Smooth muscle cell of the brain vasculature (primary cell): Measurements from ENCODE around the gene FTSJ1.
A peak's percentile ranks its signal among the peaks of the same experiment; 100 is the strongest.
"Not testable (repeated sequence)": the region's sequence is repeated elsewhere in the genome, so short reads cannot be mapped to it uniquely, and the experiment has no call there.

ENCODE experiments used
- DNase-seq: peaks from one replicate; pipeline ENCODE4 v3.0.0-alpha.2; 2012; ENCODE audit warnings: low read depth, low spot score

The FTSJ1 gene

DNA sequence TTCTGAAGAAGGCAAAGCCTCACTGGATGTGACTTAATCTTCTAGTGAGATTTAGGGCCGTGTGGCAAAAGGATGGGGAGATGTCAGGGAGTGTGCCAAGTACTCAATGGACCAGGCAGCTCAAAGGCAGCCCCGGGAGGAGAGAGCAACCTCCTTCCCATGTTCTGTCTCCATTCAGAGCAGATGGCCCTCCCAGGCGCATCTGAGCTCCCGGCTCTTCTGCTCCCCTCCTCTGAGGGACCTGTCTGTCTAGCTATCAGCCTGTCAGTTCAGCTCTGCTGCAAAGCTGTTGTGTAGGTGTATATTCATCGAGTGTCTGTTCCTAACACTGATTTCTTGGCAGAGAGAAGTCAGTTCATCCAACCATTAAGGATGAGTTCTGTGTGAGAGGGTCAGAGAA, 21.9 kb downstream of the FTSJ1 start:
- no peak for DNase-seq

DNA sequence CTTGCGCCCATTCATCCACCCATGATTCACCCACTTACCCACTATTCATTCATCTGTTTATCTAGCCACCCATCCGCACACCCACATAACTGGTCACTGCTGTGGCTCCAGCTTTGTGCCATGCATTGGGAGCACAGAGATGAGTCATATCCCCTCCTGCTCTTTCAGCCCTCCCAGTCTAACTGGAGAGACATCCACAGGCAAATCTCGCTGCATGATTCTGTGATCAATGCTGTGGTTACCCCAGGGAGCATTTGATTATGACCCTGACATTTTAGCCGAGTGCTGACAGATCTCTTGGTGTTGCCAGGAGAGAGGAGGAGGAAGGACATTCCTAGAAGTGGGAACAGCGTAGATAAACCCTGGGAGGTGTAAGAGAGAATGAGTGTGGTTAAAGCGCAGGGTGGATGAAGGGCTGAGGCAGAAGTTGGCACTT, 22.4 kb downstream of the FTSJ1 start:
- no peak for DNase-seq

- no peak for DNase-seq
These were observed 28.3 kb downstream of the FTSJ1 start for GRCh38 chrX:48504261-48504660.

- DNase-seq: no peak
These were observed 29.5 kb downstream of the FTSJ1 start for GRCh38 chrX:48505481-48505880.

- DNase-seq: no peak
These were observed 31.2 kb downstream of the FTSJ1 start for GRCh38 chrX:48507246-48507645.

DNA sequence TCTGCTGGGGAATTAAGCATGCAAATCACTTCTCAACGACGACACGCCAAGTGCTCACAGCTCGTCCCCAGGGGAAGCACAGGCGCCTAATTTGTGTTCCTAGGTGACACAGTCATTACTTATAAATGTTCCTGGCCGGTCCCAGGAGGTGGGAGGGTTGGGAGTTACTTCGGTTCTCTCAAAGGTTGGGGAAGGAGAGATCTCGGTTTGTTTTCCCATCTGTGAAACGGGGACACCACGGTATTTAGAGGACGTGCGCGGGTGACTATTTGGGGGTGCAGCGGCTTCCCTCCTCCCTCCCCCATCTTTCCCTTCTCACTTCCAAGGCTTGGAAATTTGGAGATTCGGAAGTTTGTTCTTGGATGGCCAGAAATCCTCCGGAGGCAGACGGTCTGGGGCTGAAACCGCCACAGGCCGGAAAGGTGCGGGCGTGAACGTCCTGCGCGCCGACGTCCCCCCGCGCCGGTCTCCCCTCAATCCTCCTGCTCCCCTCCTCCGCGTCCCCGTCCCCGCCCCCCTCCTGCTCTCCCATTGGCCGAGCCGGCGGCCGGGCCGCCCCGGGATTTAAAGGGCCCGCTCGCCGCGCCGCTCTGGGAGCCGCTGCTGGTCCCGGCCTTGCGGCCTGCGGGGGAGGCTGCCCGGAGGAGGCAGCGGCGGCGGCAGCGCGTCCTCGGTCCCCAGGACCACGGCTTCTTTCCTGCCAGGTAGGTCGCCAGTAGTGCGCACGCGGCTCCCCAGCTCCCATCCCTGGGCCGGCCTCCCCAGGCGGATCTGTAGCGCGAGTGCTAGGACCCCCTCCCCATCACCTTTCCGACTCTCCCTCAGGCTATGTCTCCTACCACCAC, 32.6 kb downstream of the FTSJ1 start, which contains the start of gene PORCN:
PORCN (plus strand) TSS at position 593 of the 845 bp plus-strand sequence. CDS start 829 bp downstream, outside the sequence.
- no peak for DNase-seq

DNA sequence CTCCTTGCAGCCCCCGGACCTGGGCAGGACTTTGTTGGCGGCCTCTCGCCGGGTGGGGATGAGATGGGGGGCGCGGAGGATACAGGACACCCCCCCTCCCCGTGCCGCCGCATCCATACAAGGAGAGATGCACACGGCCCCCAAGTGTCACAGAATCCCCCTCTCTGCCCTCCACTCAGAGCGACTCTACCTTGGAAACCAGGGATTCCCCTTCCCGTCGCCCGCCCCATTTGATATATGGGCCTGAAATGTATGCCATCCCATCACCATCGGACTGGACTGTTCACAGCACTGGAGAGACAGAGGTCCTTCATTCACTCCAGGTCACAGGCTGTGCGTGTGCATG, 33.2 kb downstream of the FTSJ1 start:
- no peak for DNase-seq

DNA sequence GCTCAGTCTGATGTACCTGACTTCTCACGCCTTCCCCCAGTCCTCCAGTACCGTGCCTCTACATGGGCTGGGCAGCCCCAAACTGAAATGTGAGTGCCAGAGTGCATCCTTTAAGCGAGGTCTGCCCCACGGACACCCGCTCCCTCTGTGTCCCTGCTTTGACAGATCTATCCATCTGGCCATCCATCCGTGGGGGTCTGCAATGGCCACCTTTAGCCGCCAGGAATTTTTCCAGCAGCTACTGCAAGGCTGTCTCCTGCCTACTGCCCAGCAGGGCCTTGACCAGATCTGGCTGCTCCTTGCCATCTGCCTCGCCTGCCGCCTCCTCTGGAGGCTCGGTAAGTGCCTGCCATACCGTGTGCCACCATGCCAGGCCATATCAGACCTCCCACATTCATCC, 33.6 kb downstream of the FTSJ1 start:
- no peak for DNase-seq

GRCh38 chrX:48511560-48511959, 35.6 kb downstream of the FTSJ1 start:
- DNase-seq: no peak

GRCh38 chrX:48512371-48512935, 36.5 kb downstream of the FTSJ1 start:
- no peak for DNase-seq

GRCh38 chrX:48513670-48514069, 37.7 kb downstream of the FTSJ1 start:
- DNase-seq: no peak

DNA sequence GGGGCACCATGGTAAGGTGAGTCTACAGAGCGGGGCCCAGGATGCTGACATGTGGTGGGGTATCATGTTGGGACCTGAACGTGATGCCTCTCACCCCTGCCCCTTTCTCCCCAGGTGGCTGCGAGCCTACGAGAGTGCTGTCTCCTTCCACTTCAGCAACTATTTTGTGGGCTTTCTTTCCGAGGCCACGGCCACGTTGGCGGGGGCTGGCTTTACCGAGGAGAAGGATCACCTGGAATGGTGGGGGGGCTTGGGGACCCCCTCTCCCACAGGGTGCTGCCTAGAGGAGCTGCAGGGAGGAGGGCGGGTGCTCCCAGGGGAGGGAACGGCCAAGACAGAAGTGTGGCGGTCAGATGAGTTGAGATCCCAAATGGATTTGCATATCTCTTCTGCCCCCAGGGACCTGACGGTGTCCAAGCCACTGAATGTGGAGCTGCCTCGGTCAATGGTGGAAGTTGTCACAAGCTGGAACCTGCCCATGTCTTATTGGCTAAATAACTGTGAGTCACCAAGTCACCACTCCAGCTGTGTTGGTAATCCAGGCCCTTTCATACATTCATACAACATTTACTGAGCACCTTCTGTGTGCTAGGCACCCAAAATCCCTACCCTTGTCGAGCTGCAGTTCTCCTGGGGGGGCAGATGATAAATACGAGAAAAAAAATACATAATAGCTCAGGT, 38.3 kb downstream of the FTSJ1 start:
- DNase-seq: no peak

DNA sequence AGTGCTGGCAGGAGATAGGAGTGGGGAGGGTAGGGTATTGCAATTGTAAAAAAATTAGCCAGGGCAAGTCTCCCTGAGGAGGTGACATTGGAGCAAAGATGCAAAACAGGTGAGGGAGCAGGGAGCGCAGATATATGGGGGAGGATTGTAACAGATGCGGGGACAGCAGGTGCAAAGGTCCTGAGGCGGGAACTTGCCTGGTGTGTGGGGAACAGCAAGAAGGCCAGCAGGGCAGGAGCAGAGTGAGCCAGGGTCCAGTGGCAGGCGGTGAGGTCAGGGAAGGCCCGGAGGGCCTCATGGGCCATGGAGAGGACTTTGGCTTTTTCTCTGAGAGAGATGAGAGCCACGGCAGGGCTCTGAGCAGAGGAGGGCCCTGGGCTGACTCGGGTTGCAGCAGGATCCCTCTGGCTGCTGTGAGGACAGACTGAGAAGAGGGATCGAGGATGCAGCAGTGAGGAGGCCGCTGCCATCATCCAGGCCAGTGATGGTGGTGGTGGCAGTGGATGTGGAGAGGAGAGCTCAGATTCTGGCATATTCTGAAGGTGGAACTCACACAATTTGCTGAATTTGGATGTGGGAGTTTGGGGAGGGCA, 39.0 kb downstream of the FTSJ1 start:
- no peak for DNase-seq

DNA sequence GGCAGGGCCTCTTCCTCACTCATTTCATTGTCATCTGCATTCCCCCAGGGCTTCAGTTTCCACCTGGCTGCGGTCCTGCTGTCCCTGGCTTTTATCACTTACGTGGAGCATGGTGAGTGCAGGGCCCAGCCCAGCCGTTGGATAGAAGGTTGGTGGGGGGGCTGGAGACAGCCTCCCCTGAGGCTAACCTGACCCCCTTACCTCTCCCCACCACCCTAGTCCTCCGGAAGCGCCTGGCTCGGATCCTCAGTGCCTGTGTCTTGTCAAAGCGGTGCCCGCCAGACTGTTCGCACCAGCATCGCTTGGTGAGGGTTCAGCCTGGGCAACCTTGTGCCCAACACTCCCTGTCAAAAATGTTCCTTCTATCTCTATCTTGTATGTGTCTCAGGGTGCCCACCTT, 39.8 kb downstream of the FTSJ1 start:
- DNase-seq: no peak

DNA sequence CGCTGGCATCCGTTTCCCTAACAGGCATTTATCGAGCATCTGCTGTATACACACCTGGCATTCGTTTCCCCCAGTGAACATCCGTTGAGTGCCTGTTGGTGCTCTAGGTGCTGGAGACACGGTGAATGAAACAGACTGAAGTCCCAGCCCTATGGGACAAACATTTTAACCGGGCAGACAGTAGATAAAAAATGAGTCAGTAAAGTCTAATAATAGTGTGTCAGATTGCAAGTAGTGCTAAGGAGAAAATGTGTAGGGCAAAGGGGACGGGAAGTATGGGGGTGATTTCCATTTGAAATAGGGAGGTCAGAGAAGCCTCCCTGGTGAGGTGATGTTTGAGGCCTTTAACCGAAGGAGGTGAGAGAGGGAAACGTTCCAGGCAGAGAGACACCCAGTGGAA, 40.3 kb downstream of the FTSJ1 start:
- DNase-seq: no peak

GRCh38 chrX:48516987-48517386, 41.0 kb downstream of the FTSJ1 start:
- DNase-seq: no peak

DNA sequence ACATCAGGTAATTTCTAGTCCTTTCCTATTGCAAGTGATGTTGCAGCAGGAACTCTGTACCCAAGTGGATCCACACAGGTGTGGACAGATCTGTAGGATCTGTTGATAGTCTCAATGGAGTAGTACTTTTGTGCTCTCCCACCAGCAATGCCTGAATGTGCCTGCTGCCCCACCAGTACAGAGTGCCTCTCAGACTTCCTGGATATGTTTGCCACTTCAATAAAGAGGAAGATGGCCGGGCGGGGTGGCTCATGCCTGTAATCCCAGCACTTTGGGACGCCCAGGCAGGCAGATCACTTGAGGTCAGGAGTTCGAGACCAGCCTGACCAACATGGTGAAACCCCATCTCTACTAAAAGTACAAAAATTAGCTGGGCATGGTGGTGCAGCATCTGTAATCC, 43.5 kb downstream of the FTSJ1 start:
- DNase-seq: not testable (repeated sequence)

DNA sequence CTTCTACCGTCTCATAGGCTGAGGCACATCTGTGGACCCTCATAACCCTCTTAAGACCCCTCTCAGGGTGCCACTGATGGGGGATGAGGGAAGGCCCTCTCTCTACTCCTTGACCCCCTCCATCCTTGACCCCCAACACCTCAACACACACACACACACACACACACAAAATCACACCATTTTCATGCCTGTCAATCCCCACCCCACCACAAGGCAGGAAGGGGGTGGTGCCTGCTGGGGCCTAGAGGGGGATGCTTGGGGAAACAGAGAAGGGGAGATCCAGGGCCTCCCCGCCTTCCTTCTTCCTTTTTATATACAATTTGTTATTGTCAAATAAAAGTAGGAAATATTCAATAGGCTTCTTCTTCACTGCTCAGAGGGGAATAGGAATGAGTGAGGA, 44.5 kb downstream of the FTSJ1 start:
- no peak for DNase-seq

DNA sequence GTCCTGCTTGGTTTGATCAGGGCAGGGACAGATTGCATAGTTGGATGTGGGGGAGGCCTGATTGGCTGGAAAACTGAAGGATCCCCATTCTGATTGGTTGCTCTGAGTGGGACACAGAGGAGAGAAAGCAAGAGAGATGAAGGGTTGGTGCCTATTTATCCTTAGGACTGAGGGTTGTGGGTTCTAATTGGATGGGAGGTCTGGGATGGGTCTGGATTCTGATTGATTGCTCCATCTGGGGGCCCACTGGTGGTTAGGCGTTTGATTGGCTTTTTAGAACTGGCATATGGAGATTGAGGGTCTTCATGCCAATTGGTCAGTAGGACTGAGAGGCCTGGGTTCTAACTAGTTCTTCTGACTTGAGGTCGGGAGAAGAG, 45.0 kb downstream of the FTSJ1 start:
- DNase-seq: no peak

DNA sequence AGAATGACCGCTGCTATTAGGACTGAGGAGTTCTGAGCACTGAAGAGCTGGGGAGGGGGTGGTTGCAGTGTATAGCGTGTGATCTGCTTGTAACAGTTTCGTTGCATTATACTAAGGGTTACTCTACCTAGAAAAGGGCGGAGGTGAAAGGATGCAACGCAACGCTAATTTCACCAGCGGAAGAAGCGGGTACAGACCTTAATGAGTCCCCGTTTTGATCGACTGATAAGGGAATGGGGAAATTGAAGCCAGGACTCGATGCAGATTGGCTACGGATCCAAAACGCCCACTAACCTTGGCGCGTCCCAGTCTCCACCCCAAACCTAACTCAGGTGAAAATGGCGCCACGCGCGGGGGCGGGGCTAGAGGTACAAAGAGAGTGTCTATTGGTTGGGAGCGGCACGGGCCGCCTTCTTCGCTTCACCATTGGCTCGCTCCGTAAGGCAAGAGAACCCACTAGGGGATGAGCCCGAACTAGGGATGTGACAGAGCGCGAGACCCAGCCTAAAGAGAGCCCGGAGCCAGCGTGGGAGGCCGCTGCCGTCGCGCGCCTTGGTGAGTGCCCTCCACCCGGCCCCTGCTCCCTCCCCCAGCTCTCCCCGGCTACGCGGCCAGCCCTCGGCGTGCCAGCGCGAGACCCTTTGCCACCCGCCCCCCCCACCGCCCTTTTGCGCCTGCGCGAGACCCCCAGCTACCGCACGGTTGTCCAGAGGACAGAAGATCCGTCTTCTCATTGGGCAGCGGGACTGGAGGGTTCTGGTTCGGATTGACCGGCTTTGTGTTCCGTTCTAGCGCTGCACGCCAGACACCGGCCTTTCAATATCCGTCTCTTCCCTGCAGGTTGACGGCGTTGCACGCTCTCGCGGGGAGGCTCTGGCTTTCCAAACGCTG, 45.6 kb downstream of the FTSJ1 start, which contains the start of gene EBP:
EBP (plus strand) TSS at position 456 of the 891 bp plus-strand sequence. CDS start 1,964 bp downstream, outside the sequence.
- DNase-seq: peak; percentile 61

GRCh38 chrX:48522291-48522690, 46.3 kb downstream of the FTSJ1 start:
- no peak for DNase-seq
